ENCODE measurements around the gene ALDH4A1.
"Not testable (repeated sequence)": the region's sequence is repeated elsewhere in the genome, so short reads cannot be mapped to it uniquely, and the experiment has no call there.

The ALDH4A1 gene

GRCh38 chr1:18874600-18874999 is 27.8 kb downstream of the ALDH4A1 start:
- no peak for DNase-seq (ENCODE audit: low read depth)
- TF ChIP-seq CTCF (IDR thresholded peaks at IDR 0.05; ENCODE audit: control insufficient read depth, extremely low read depth, insufficient read depth): no peak
- H3K4me3 ChIP-seq (ENCODE audit: low read depth, low read length): no peak overlapping the region

- no peak for TF ChIP-seq CTCF (IDR thresholded peaks at IDR 0.05; ENCODE audit: control insufficient read depth, extremely low read depth, insufficient read depth)
- no peak overlapping the region for H3K4me3 ChIP-seq (ENCODE audit: low read depth, low read length)
- no peak for DNase-seq (ENCODE audit: low read depth)
Measured at GRCh38 chr1:18874036-18874435, 28.3 kb downstream of the ALDH4A1 start.

- no peak for TF ChIP-seq CTCF (IDR thresholded peaks at IDR 0.05; ENCODE audit: control insufficient read depth, extremely low read depth, insufficient read depth)
- no peak for DNase-seq (ENCODE audit: low read depth)
- H3K4me3 ChIP-seq (ENCODE audit: low read depth, low read length): no peak overlapping the region
Measured at GRCh38 chr1:18872071-18872611, 30.2 kb downstream of the ALDH4A1 start.

- no peak for TF ChIP-seq CTCF (IDR thresholded peaks at IDR 0.05; ENCODE audit: control insufficient read depth, extremely low read depth, insufficient read depth)
- DNase-seq (ENCODE audit: low read depth): no peak
- no peak overlapping the region for H3K4me3 ChIP-seq (ENCODE audit: low read depth, low read length)
Measured at GRCh38 chr1:18871401-18872070, 30.8 kb downstream of the ALDH4A1 start.

DNA sequence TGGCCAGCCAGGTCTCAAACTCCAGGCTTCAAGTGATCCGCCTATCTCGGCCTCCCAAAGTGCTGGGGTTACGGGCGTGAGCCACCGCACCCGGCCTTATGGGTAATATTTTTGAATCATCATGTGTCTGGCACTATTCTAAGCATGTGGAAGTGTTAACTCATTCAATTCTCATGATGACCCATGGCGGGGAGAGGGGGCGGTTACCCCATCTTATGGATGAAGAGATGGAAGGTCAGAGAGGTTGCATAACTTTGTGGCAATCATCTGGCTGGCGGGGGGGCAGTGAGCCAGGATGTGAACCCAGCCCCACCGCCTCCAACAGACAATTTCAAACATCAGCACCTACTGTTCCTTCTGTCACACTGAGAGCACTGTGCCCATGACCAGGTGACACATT is 31.4 kb downstream of the ALDH4A1 start:
- no peak overlapping the region for H3K4me3 ChIP-seq (ENCODE audit: low read depth, low read length)
- no peak for TF ChIP-seq CTCF (IDR thresholded peaks at IDR 0.05; ENCODE audit: control insufficient read depth, extremely low read depth, insufficient read depth)
- no peak for DNase-seq (ENCODE audit: low read depth)

- not testable (repeated sequence) for DNase-seq (ENCODE audit: low read depth); H3K4me3 ChIP-seq (ENCODE audit: low read depth, low read length)
Measured at GRCh38 chr1:18870595-18870865, 31.8 kb downstream of the ALDH4A1 start.

GRCh38 chr1:18869847-18870594 is 32.3 kb downstream of the ALDH4A1 start:
- no peak for TF ChIP-seq CTCF (IDR thresholded peaks at IDR 0.05; ENCODE audit: control insufficient read depth, extremely low read depth, insufficient read depth)
- H3K4me3 ChIP-seq (ENCODE audit: low read depth, low read length): no peak overlapping the region
- no peak for DNase-seq (ENCODE audit: low read depth)

Measured in LNCaP clone FGC (cell line).